Loucy (cell line): ENCODE results near the gene HSD11B2.

ENCODE experiments used
- EZH2phosphoT487 ChIP-seq: fragments of 200-600 bp; IDR thresholded peaks from 2 replicates; pipeline ENCODE4 v1.6.1; 2018; ENCODE audit warnings: antibody characterized with exemption, mild to moderate bottlenecking, moderate library complexity, borderline replicate concordance
- TF ChIP-seq, protein P1 (sequence below): fragments of 200-600 bp; sonication (generic); conservative IDR thresholded peaks from 2 replicates; pipeline ENCODE4 v1.5.1; 2014; ENCODE audit warnings: mild to moderate bottlenecking, antibody characterized with exemption, low read length

DNA sequence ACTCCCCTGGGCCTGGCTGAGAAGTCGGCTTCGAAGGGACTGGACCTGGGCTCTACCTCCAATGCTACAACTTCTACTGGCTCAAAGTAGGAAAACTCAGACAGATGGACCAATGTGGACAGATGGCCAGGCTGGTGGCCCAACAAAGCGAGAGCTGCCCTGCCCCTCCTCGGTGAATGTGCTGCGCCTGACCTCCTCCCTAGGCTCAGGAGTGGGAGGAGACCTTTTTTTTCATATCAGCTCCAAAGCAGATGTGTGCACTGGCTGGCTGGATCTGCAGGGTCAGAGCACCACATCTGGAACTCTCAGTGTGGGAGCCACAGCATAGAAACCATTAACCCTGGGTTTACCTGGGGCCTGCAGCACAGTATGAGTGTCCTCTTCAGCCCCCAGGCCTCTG lies 29.2 kb downstream of the HSD11B2 start:
- TF ChIP-seq, protein P1, sequence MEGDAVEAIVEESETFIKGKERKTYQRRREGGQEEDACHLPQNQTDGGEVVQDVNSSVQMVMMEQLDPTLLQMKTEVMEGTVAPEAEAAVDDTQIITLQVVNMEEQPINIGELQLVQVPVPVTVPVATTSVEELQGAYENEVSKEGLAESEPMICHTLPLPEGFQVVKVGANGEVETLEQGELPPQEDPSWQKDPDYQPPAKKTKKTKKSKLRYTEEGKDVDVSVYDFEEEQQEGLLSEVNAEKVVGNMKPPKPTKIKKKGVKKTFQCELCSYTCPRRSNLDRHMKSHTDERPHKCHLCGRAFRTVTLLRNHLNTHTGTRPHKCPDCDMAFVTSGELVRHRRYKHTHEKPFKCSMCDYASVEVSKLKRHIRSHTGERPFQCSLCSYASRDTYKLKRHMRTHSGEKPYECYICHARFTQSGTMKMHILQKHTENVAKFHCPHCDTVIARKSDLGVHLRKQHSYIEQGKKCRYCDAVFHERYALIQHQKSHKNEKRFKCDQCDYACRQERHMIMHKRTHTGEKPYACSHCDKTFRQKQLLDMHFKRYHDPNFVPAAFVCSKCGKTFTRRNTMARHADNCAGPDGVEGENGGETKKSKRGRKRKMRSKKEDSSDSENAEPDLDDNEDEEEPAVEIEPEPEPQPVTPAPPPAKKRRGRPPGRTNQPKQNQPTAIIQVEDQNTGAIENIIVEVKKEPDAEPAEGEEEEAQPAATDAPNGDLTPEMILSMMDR, result no peak
- TF ChIP-seq EZH2phosphoT487, result no peak
